Pons (tissue), 1 donor: Measurements from ENCODE around the gene PDS5B.
A peak's percentile ranks its signal among the peaks of the same experiment; 100 is the strongest.
"Not testable (repeated sequence)": the region's sequence is repeated elsewhere in the genome, so short reads cannot be mapped to it uniquely, and the experiment has no call there.

Experiments used
- DNase-seq: peaks from one replicate; pipeline ENCODE4 v3.0.0-alpha.2; 2016; ENCODE audit warnings: low spot score

PDS5B gene

DNA sequence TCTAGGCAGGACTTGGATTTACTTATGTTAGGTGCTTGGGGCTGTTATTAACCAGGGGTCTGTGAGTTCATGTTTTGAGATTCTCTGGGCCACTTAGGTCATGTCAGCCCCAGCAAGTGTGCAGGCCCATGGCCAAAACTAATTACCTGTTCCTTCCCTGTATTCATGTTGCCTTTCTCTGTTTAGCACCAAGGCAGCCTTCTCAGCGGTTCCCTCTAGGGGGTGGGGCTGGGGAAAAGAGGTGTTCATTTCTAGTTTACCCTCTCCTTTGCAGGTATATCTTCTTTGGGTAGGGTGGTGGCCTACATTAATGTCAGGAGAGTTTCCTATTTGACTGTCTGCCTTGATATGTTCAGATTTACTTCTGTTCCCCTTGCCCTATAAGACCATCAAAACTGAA is 61.7 kb downstream of the PDS5B start:
- no peak for DNase-seq

DNA sequence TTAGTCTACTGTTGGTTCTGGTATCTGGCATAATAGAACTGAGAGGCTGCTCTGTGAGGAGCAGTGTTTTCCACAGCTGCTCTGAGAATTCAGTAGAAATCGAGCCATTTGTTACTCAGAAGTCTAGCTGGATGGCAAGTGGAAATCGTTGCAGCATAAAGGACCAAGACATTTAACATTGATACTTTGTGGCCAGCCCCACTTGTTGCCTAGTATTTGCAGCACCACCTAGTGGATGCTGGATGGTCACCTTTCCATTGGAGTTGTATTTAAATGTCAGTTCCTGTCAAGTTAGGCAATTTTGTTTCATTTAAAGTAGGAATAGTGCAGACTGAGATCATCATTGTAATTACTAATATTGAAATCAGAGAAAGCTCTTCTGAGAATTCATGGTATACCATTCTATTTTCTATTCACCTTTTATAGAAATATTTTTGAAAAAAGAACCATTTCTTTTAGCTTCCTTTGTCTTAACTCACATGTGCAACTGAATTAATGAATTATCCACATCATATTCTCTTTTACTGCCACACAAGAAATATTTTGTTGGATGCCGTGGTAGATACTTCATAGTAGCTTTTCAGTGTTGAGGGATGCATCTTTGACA is 64.6 kb downstream of the PDS5B start:
- DNase-seq: peak; percentile 85

GRCh38 chr13:32657309-32657708 is 71.1 kb downstream of the PDS5B start:
- no peak for DNase-seq

DNA sequence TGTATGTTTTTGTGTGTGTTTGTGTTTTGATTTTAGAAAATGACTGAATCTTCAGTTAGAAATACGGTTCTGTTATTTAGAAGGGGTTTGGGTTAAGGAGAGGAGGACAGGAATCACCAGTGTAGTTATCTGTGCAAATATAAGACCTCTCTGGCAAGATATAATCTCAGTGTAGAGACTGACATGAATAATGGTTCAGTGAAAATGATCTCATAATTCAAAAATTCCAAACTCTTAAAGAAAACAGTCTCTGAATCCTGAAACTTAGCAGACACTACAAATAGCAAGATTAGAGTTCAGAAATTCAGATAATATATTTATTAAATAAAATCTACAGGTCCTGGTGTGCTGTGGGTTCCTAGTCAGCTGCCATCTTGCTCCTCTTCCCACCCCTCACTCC is 73.5 kb downstream of the PDS5B start:
- no peak for DNase-seq

DNA sequence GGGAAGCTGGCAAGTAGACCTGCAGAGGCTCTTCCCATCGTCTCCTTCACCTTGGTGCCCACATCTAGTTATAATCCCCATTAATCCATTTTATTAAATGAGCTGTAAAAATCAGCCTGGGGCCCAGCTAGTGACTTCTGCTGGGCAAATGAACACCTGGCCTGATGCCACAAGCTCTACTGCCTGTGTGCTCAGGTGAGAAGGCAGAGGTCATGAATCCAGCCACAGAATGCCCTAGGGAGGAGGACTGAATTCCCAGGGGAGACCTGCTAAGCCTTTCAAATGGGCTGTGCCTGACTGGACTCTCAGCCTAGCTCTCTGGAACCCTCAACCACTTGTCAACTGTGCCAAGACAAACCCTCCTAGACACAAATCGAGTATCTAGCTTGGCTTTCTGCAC is 74.0 kb downstream of the PDS5B start:
- DNase-seq: no peak

- no peak for DNase-seq
Measured at GRCh38 chr13:32661685-32662084, 75.4 kb downstream of the PDS5B start.

DNA sequence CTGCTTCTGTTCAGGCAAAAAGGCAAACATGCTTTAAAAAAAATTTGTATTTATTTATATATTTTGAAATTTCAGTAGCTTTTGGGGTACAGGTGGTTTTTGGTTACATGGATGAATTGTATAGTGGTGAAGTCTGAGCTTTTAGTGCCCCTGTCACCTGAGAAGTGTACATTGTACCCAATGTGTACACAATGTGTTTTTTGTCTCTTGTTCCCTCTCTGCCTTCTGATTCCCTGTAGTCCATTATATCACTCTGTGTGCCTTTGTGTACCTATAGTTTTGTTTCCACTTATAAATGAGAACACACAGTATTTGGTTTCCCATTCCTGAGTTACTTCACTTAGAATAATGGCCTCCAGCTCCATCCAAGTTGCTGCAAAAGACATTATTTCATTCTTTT is 77.4 kb downstream of the PDS5B start:
- DNase-seq: no peak

- DNase-seq: no peak
Measured at GRCh38 chr13:32666990-32667571, 80.8 kb downstream of the PDS5B start.

DNA sequence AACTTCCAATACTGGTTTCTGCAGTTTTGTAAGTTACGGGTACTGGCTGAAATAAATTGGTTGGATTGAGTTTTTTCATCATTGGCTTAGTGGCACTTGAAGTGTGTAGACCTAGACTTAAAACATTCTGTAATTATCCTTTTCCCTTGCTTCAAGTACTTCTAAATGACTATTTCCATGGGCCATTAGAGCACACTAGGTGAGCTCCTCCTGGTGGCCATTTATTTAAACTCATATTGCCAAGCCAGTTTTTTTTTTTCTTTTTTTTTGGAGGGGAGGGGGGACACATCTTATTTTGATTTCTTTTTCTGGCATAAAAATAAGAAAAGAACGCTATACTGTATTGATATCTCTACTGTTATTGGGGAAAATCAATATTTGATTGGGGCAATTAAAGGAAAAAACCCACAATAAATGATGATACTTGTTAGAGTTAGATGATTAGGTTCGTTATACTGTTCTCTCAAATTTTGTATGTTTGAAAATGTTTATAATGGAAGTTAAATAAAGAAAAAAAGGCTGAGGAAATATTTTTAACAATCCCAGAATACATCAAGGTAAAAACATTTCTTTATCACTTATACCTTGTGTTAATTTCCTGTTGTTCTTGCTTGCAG is 82.9 kb downstream of the PDS5B start:
- DNase-seq: peak; percentile 46

GRCh38 chr13:32674503-32674902 is 88.3 kb downstream of the PDS5B start:
- DNase-seq: no peak

GRCh38 chr13:32676242-32676641 is 90.0 kb downstream of the PDS5B start:
- no peak for DNase-seq

DNA sequence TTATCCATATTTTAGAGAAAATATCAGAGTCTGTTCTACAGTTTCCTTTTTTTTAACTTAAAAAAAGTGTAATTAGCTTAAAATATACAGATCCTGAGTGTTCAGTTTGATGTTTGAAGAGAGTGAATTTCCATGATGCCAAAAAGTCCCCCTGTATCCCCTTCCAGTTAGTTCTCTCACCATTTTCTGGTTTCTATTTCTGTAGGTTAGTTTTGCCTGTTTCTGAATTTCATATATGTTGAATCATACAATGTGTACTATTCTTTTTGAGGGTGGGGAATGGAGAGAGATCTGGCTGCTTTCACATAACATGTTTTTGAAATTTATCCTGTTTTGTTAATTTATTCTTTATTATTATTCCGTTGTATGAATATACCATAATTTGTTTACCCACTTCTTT is 95.9 kb downstream of the PDS5B start:
- no peak for DNase-seq

- DNase-seq: peak; percentile 64
Measured at GRCh38 chr13:32682740-32683139, 96.5 kb downstream of the PDS5B start.

DNA sequence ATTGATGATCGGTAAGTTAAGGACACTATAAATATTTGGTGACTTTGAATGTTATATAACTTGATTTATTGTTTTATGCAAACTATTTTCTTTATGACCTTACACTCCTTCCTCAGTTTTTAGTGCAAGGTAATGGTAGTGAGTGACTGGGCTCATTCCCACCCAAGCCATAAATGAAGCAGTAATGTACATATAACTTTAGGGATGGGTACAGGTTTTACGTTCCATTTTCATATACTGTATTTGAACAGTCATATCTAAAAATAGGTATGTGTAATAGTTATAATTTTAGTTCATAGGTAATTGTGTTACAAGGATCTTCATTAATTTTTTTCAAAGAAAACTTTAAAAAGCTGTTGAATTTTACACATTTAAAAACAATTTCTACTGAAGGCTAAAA is 101.0 kb downstream of the PDS5B start:
- DNase-seq: no peak

DNA sequence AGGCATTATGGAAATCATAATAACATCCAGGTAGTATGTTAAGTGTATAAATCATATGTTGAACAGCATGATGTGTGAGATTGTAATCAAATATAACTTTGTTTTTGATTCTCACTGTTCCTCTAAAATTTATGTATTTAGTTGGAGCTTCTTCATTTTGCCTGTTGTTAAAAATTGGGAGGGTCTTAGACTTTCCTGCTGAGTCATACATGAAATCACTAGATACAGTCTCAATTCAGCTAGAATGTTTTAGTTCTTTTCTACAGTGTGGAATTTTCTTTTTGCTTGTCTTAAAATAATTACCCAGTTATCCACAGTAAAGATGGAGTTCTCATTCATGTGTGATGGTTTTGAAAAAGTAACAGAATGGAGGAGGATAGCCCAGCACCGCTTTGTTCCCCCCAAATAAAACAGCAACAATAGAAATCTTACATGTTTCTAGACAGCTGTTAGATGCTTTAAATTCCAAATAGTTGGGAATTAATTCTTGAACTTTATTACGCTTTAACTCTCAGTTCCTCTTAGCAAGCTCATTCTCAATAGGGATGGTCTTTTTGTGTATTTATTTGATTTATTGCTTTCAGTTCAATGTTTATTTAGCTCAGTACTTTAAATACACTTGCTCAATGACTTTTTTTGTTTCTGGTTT is 109.5 kb downstream of the PDS5B start:
- no peak for DNase-seq

GRCh38 chr13:32707471-32707870 is 121.2 kb downstream of the PDS5B start:
- DNase-seq: no peak

GRCh38 chr13:32713397-32713796 is 127.1 kb downstream of the PDS5B start:
- DNase-seq: no peak

DNA sequence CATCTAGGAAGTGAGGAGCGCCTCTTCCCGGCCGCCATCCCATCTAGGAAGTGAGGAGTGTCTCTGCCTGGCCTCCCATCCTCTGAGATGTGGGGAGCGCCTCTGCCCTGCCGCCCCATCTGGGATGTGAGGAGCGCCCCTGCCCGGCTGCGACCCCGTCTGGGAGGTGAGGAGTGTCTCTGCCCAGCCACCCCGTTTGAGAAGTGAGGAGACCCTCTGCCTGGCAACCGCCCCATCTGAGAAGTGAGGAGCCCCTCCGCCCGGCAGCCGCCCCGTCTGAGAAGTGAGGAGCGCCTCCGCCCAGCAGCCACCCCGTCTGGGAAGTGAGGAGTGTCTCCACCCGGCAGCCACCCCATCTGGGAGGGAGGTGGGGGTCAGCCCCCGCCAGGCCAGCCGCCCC is 129.9 kb downstream of the PDS5B start:
- not testable (repeated sequence) for DNase-seq

- no peak for DNase-seq
Measured at GRCh38 chr13:32720026-32720425, 133.8 kb downstream of the PDS5B start.

DNA sequence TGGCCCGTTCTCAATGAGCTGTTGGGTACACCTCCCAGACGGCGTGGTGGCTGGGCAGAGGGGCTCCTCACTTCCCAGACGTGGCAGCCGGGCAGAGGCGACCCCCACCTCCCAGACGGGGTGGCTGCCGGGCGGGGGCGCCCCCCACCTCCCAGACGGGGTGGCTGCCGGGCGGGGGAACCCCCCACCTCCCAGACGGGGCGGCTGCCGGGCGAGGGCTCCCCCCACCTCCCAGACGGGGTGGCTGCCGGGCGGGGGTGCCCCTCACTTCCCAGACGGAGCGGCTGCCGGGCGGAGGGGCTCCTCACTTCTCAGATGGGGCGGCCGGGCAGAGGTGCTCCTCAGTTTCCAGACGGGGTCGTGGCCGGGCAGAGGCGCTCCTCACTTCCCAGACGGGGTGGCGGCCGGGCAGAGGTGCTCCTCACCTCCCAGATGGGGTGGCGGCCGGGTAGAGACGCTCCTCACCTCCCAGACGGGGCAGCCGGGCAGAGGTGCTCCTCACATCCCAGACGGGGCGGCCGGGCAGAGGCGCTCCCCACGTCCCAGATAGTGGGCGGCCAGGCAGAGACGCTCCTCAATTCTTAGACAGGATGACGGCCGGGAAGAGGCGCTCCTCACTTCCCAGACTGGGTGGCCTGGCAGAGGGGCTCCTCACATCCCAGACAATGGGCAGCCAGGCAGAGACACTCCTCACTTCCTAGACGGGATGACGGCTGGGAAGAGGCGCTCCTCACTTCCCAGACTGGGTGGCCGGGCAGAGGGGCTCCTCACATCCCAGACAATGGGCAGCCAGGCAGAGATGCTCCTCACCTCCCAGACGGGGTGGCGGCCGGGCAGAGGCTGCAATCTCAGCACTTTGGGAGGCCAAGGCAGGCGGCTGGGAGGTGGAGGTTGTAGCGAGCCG is 135.1 kb downstream of the PDS5B start:
- DNase-seq: not testable (repeated sequence)

- no peak for DNase-seq
Measured at GRCh38 chr13:32722340-32722739, 136.1 kb downstream of the PDS5B start.

GRCh38 chr13:32723987-32724386 is 137.7 kb downstream of the PDS5B start:
- no peak for DNase-seq
